Measurements from ENCODE around the gene GNL1. TPM values are rescaled to one million over a fixed set of nuclear protein-coding genes. Genes with fewer than 3 reads are reported as not detected.
"Not testable (repeated sequence)": the region's sequence is repeated elsewhere in the genome, so short reads cannot be mapped to it uniquely, and the experiment has no call there.

Gene GNL1
- total and polyA plus RNA-seq, 2 of the 8 experiments (the other 6 are each of a cell fraction or from before 2014, with no cell fraction given), result 42.4 to 67.8 TPM

- no peak for TF ChIP-seq NRF1 (IDR thresholded peaks at IDR 0.05; ENCODE audit: low read depth, low read length)
- no peak for TF ChIP-seq EGR1 (IDR thresholded peaks at IDR 0.05; ENCODE audit: borderline replicate concordance, low read depth, low read length)
- no peak for TF ChIP-seq YY1 (IDR thresholded peaks at IDR 0.05; ENCODE audit: low read depth, low read length)
- TF ChIP-seq E2F6 (IDR thresholded peaks at IDR 0.05), result no peak
- TF ChIP-seq BACH1 (IDR thresholded peaks at IDR 0.05; ENCODE audit: low read length), result no peak
Measured at GRCh38 chr6:30500421-30501355, 55.6 kb downstream of the GNL1 start (continued).

- H4K20me1 ChIP-seq (replicated peaks in 1 of 2; ENCODE audit: control insufficient read depth in 1 of 2, insufficient read depth in 2 of 2, low read length in 2 of 2); H3K79me2 ChIP-seq (ENCODE audit: control insufficient read depth in 1 of 2, insufficient read depth in 2 of 2, low read length in 2 of 2); H3K79me1 ChIP-seq (ENCODE audit: low read depth, low read length); H3K4me2 ChIP-seq (ENCODE audit: insufficient read depth in 1 of 2, low read depth in 2 of 2, low read length in 2 of 2); H3K4ac ChIP-seq (replicated peaks; ENCODE audit: insufficient read length, low read depth, low read length); H2AFZ ChIP-seq (ENCODE audit: low read length); H3K9me3 ChIP-seq (ENCODE audit: insufficient read depth in 2 of 2, low read depth in 1 of 2, low read length in 1 of 2); H3K9ac ChIP-seq (replicated peaks in 1 of 4; ENCODE audit: extremely low read depth in 1 of 4, low read depth in 3 of 4, low read length in 3 of 4); H3K27me3 ChIP-seq (replicated peaks in 1 of 4; ENCODE audit: control insufficient read depth in 3 of 4, extremely low read depth in 1 of 4, insufficient read depth in 3 of 4, low read length in 3 of 4); H3K4me1 ChIP-seq (replicated peaks in 1 of 4; ENCODE audit: control insufficient read depth in 3 of 4, insufficient read depth in 4 of 4, low read length in 3 of 4); H2AK5ac ChIP-seq (ENCODE audit: low read depth, low read length); FAIRE-seq; DNase-seq (ENCODE audit: low read depth in 1 of 2, low spot score in 2 of 2); H3K23ac ChIP-seq (ENCODE audit: insufficient read length); H2BK20ac ChIP-seq (ENCODE audit: low read length); H3K4me3 ChIP-seq (ENCODE audit: extremely low read depth in 1 of 4, insufficient read depth in 2 of 4, low read depth in 3 of 4, low read length in 4 of 4); H3K27ac ChIP-seq (ENCODE audit: low read depth, low read length); H3K36me3 ChIP-seq (ENCODE audit: control insufficient read depth in 2 of 4, insufficient read depth in 4 of 4, low read length in 3 of 4); H3K14ac ChIP-seq (ENCODE audit: insufficient read length); H2BK12ac ChIP-seq (ENCODE audit: low read depth, low read length); H3K56ac ChIP-seq (replicated peaks; ENCODE audit: insufficient read length, low read depth, low read length); H2BK120ac ChIP-seq (replicated peaks; ENCODE audit: low read depth, low read length); H4K91ac ChIP-seq (replicated peaks; ENCODE audit: insufficient read length, low read length); H2BK15ac ChIP-seq (ENCODE audit: low read length); H3K23me2 ChIP-seq (ENCODE audit: low read depth, low read length); H3K18ac ChIP-seq (ENCODE audit: extremely low read depth, low read length); POLR2A ChIA-PET (ENCODE audit: partially characterized antibody); H4K5ac ChIP-seq (ENCODE audit: insufficient read length, low read depth, low read length); H2BK5ac ChIP-seq (ENCODE audit: low read depth, low read length); H4K8ac ChIP-seq (ENCODE audit: extremely low read depth, insufficient read depth, low read length): not testable (repeated sequence)
- 96% methylated on average over 19 of the region's 37 CpGs; no CpG with 5 or more reads in 1 of the 2 experiments for WGBS, 2 experiments (ENCODE audit: extremely low coverage in 1 of 2, insufficient coverage in 1 of 2, insufficient read length in 1 of 2, insufficient replicate concordance in 2 of 2, low coverage in 1 of 2, low lambda C conversion rate in 2 of 2, missing lambda C conversion rate in 1 of 2)
- CTCF ChIA-PET (ENCODE audit: partially characterized antibody), result interaction anchor here (0.6 kb wide), 1 partner anchor 12 kb away, joined by 3 read pairs; no protein-coding TSS in a partner anchor
Measured at GRCh38 chr6:30498705-30499104, 57.6 kb downstream of the GNL1 start.

Measured in H1 (cell line).